PC-9 (cell line): ENCODE data around the gene MAGI2. TPM values are rescaled to one million over a fixed set of nuclear protein-coding genes. Genes with fewer than 3 reads are reported as not detected.

Experiments used
- BruUV-seq: library from RNA; stranded (reverse); fragments of 400-500 nt; replicated peaks from 2 replicates; lab custom pipeline; 2021; lab: Mats Ljungman, UMichigan
- CTCF ChIA-PET: fragments of 300-600 bp; sonication (Branson Sonifier 250); formaldehyde crosslinking; loops from one replicate; lab custom pipeline; 2022; ENCODE audit warnings: antibody characterized with exemption; lab: Charles Lee
- POLR2A ChIA-PET: fragments of 300-600 bp; sonication (Branson Sonifier 250); formaldehyde crosslinking; loops from one replicate; lab custom pipeline; 2022; ENCODE audit warnings: antibody characterized with exemption; ENCODE audit not compliant: unreplicated experiment; lab: Charles Lee
- DNase-seq, 2 experiments: peaks; one replicate each; pipeline versions ENCODE4 v3.0.0 to v3.0.0-alpha.2; 2015 to 2022; ENCODE audit warnings: mixed read lengths in 1 of 2
- H2AFZ ChIP-seq: fragments of 200-600 bp; sonication (generic); 2 replicates; pipeline ENCODE4 v1.8.1; 2017; ENCODE audit warnings: antibody characterized with exemption
- H3F3A ChIP-seq: fragments of 200-600 bp; sonication (generic); 2 replicates; pipeline ENCODE4 v1.8.1; 2017; ENCODE audit warnings: antibody characterized with exemption, mild to moderate bottlenecking, low read depth; ENCODE audit not compliant: insufficient read depth
- H3K27ac ChIP-seq: fragments of 200-600 bp; sonication (generic); 2 replicates; pipeline ENCODE4 v1.6.1; 2016; ENCODE audit warnings: mixed run types
- H3K27me3 ChIP-seq: fragments of 200-600 bp; sonication (generic); 2 replicates; pipeline ENCODE4 v1.6.1; 2016; ENCODE audit warnings: low read depth, mixed run types; ENCODE audit not compliant: insufficient read depth
- H3K36me3 ChIP-seq: fragments of 200-600 bp; sonication (generic); 2 replicates; pipeline ENCODE4 v1.6.1; 2016; ENCODE audit warnings: low read depth, mixed run types
- H3K4me1 ChIP-seq: fragments of 200-600 bp; sonication (generic); replicated peaks from 2 replicates; pipeline ENCODE4 v1.6.1; 2016; ENCODE audit warnings: mixed run types; ENCODE audit not compliant: insufficient read depth
- H3K4me2 ChIP-seq: fragments of 200-600 bp; sonication (generic); 2 replicates; pipeline ENCODE4 v1.6.1; 2017; ENCODE audit warnings: mixed run types
- H3K4me3 ChIP-seq: fragments of 200-600 bp; sonication (generic); 2 replicates; pipeline ENCODE4 v1.6.1; 2016; ENCODE audit warnings: mixed run types
- H3K79me2 ChIP-seq: fragments of 200-600 bp; sonication (generic); 2 replicates; pipeline ENCODE4 v1.6.1; 2017; ENCODE audit warnings: low read depth, mixed run types
- H3K9me2 ChIP-seq: fragments of 200-600 bp; sonication (generic); 2 replicates; pipeline ENCODE4 v1.8.1; 2017; ENCODE audit warnings: mild to moderate bottlenecking; ENCODE audit not compliant: insufficient read depth
- H3K9me3 ChIP-seq: fragments of 200-600 bp; sonication (generic); 2 replicates; pipeline ENCODE4 v1.8.1; 2016; ENCODE audit warnings: low read depth; ENCODE audit not compliant: insufficient read depth
- H4K20me1 ChIP-seq: fragments of 200-600 bp; sonication (generic); 2 replicates; pipeline ENCODE4 v1.8.1; 2017; ENCODE audit not compliant: insufficient read depth
- EZH2 ChIP-seq: fragments of 200-600 bp; sonication (generic); IDR thresholded peaks from 2 replicates; pipeline ENCODE4 v1.8.0; 2017; ENCODE audit warnings: antibody characterized with exemption, low read depth
- intact Hi-C: fragments of 100-400 bp; cut with micrococcal nuclease; formaldehyde crosslinking; loops from one replicate; pipeline ENCODE4 v1.10.0; 2022; ENCODE audit not compliant: unreplicated experiment
- total RNA-seq: library from RNA; stranded (reverse); gene quantifications from 2 replicates; pipeline ENCODE4 v1.2.3, GENCODE V29; 2021
- TF ChIP-seq, protein P1 (sequence below): fragments of 200-600 bp; sonication (generic); conservative IDR thresholded peaks from 2 replicates; pipeline ENCODE4 v1.6.1; 2017; ENCODE audit warnings: mixed run types, antibody characterized with exemption, mild to moderate bottlenecking, moderate library complexity

The MAGI2 gene
- total RNA-seq, 1 experiment from 2014 or later, result 0.92 TPM

DNA sequence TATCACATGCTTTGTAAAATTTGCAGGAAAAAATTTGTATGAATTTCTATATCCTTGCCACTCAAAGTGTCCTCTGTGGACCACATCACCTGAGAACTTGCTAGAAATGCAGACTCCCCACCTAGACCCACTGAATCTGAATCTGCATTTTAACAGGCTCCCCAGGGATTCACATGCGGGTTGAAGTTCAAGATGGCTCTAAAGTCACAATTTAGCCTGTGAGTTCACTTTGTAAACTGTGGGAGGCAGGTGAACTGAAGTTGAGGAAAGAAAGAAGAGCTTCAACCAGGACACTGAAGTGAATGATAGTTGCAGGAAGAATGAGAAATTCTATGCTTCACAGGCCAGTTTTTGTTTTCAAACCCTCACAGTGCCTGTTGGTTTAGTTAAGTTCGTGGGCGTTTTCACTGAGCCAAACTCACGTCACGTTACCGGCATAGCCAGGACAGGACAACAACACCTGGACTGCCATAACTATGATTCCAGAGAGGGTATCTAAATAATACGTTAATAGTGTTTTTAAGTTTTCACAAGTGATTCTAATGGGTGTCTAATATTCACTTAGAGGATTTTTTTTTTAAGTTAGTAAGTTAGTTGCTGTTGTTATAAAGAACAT is 1414.9 kb downstream of the MAGI2 start:
- no peaks in the 10 kb centered on the region for H3K9me3 ChIP-seq
- intact Hi-C loops, result no loop called here
- H3K27ac ChIP-seq, result no peak overlapping the region
- H3K36me3 ChIP-seq, result no peaks in the 10 kb centered on the region
- H3K9me2 ChIP-seq, result no peaks in the 10 kb centered on the region
- H3K79me2 ChIP-seq, result no peaks in the 10 kb centered on the region
- BruUV-seq, result no TSS peak
- no peaks in the 10 kb centered on the region for H3F3A ChIP-seq
- CTCF ChIA-PET, result no interaction called here
- POLR2A ChIA-PET, result no interaction called here
- H4K20me1 ChIP-seq, result no peaks in the 10 kb centered on the region
- no peak overlapping the region for H2AFZ ChIP-seq
- no peaks in the 10 kb centered on the region for H3K4me1 ChIP-seq
- no peaks in the 10 kb centered on the region; the same call in 1 of the 2 replicates for H3K27me3 ChIP-seq
- no peak for DNase-seq
- no peak overlapping the region for H3K4me2 ChIP-seq
- H3K4me3 ChIP-seq, result no peak overlapping the region
- TF ChIP-seq, protein P1, sequence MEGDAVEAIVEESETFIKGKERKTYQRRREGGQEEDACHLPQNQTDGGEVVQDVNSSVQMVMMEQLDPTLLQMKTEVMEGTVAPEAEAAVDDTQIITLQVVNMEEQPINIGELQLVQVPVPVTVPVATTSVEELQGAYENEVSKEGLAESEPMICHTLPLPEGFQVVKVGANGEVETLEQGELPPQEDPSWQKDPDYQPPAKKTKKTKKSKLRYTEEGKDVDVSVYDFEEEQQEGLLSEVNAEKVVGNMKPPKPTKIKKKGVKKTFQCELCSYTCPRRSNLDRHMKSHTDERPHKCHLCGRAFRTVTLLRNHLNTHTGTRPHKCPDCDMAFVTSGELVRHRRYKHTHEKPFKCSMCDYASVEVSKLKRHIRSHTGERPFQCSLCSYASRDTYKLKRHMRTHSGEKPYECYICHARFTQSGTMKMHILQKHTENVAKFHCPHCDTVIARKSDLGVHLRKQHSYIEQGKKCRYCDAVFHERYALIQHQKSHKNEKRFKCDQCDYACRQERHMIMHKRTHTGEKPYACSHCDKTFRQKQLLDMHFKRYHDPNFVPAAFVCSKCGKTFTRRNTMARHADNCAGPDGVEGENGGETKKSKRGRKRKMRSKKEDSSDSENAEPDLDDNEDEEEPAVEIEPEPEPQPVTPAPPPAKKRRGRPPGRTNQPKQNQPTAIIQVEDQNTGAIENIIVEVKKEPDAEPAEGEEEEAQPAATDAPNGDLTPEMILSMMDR, result no peak
- TF ChIP-seq EZH2, result no peak

DNA sequence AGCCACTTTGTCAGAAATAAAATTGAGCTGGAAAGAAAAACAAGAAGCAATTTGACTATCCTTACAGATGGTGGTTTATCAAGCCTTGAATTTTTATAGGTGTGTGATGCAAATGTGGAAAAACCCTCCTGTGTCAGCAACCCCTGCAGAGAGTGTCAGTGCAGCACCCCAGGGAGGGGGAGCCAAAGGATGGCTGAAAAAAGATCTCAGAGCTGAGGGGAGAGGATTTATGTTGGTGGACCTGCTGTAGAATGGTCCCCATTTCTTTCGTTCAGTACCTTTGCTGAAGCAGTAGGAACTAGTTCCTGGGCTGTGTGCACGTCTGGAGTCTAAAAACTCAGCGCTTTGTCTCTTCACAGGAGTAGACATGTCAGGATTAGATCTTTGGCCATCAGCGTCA is 1415.9 kb downstream of the MAGI2 start:
- Histone ChIP-seq H3K27ac (no peak overlapping the region), H4K20me1 (no peaks in the 10 kb centered on the region), H3K4me3 (no peak overlapping the region), H3K36me3 (no peaks in the 10 kb centered on the region), H2AFZ (no peak overlapping the region), H3K9me2 (no peaks in the 10 kb centered on the region), H3K79me2 (no peaks in the 10 kb centered on the region), H3K4me2 (no peak overlapping the region), H3K27me3 (peaks cover 6% of the 10 kb centered on the region), H3F3A (no peaks in the 10 kb centered on the region), H3K4me1 (no peaks in the 10 kb centered on the region), H3K9me3 (no peaks in the 10 kb centered on the region)
- no peak for TF ChIP-seq EZH2
- TF ChIP-seq, protein P1, result no peak
- ChIA-PET POLR2A (no interaction called here), CTCF (no interaction called here)
- no peak for DNase-seq
- no TSS peak for BruUV-seq
- intact Hi-C loops, result no loop called here

DNA sequence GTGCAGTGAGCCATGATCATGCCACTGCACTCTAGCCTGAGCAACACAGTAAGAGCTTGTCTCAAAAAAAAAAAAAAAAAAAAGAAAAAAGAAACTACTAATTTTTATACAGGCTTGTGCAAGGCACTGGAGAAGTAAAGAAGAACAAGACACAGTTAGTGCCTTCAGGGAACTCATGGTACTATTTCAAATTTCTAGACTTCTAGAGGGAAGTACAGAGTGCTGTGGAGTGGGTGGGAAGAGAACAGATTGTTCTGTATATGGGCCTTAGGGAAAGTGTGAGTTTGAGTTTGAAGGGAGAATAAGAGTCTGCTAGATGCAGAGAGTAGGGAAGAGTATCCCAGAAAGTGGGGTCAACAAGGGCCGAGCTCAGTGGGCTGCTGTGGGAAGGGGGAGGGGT is 1420.1 kb downstream of the MAGI2 start:
- CTCF ChIA-PET, result no interaction called here
- no peak overlapping the region for H3K4me3 ChIP-seq
- DNase-seq, result no peak

More for the DNA sequence above, 1420.1 kb downstream of the MAGI2 start:
- Histone ChIP-seq H3K4me2 (no peak overlapping the region), H3K79me2 (no peaks in the 10 kb centered on the region), H3F3A (no peaks in the 10 kb centered on the region), H3K27me3 (peaks cover 39% of the 10 kb centered on the region), H3K9me3 (no peaks in the 10 kb centered on the region), H3K27ac (no peak overlapping the region), H3K9me2 (no peaks in the 10 kb centered on the region), H3K4me1 (no peaks in the 10 kb centered on the region), H4K20me1 (no peaks in the 10 kb centered on the region), H2AFZ (no peak overlapping the region), H3K36me3 (no peaks in the 10 kb centered on the region)
- TF ChIP-seq, protein P1, result no peak
- no peak for TF ChIP-seq EZH2
- BruUV-seq, result no TSS peak
- POLR2A ChIA-PET, result no interaction called here
- intact Hi-C loops, result no loop called here
